IMR-90 (cell line): ENCODE data around the gene YTHDC2. TPM values are rescaled to one million over a fixed set of nuclear protein-coding genes. Genes with fewer than 3 reads are reported as not detected.
A peak's percentile ranks its signal among the peaks of the same experiment; 100 is the strongest.

ENCODE experiments used
- ATAC-seq: fragments of 200-7000 bp; cut with Tn5 transposase; 2 replicates; pipeline ENCODE4 v1.9.1; 2020; ENCODE audit warnings: low read depth, mild to moderate bottlenecking, moderate library complexity
- BruUV-seq: library from RNA; stranded (reverse); fragments of 400-500 nt; replicated peaks from 2 replicates; lab custom pipeline; 2021; lab: Mats Ljungman, UMichigan
- CTCF ChIA-PET: fragments of 300-600 bp; formaldehyde crosslinking; extraction: SDS; loops from one replicate; lab custom pipeline; 2021; ENCODE audit warnings: antibody characterized with exemption; lab: Yijun Ruan, JAX
- POLR2A ChIA-PET: fragments of 300-600 bp; sonication (Branson Sonifier 250); formaldehyde crosslinking; loops from one replicate; lab custom pipeline; 2022; ENCODE audit warnings: antibody characterized with exemption; ENCODE audit not compliant: unreplicated experiment; lab: Charles Lee
- DNase-seq: peaks from one replicate; pipeline ENCODE4 v3.0.0; 2013
- H2AFZ ChIP-seq: replicated peaks from 2 replicates; pipeline ENCODE3; 2013; ENCODE audit warnings: low read length, mild to moderate bottlenecking; ENCODE audit not compliant: poor library complexity
- H2AK5ac ChIP-seq: 2 replicates; pipeline ENCODE4 v1.6.1; 2013; ENCODE audit warnings: low read depth, low read length, inconsistent platforms
- H2AK9ac ChIP-seq: replicated peaks from 2 replicates; pipeline ENCODE3; 2013; ENCODE audit warnings: mild to moderate bottlenecking, low read depth, low read length, moderate library complexity; ENCODE audit not compliant: poor library complexity
- H2BK120ac ChIP-seq: 2 replicates; pipeline ENCODE4 v1.6.1; 2013; ENCODE audit warnings: low read depth, low read length, inconsistent platforms
- H2BK15ac ChIP-seq: 3 replicates; pipeline ENCODE4 v1.6.1; 2013; ENCODE audit warnings: low read depth, low read length, inconsistent platforms
- H2BK20ac ChIP-seq: 2 replicates; pipeline ENCODE4 v1.6.1; 2013; ENCODE audit warnings: low read depth, mild to moderate bottlenecking, inconsistent platforms, low read length, moderate library complexity
- H2BK5ac ChIP-seq: 2 replicates; pipeline ENCODE4 v1.6.1; 2013; ENCODE audit warnings: mild to moderate bottlenecking, low read depth, low read length, inconsistent platforms; ENCODE audit not compliant: poor library complexity, severe bottlenecking
- H3K14ac ChIP-seq: replicated peaks from 2 replicates; pipeline ENCODE4 v1.6.1; 2013; ENCODE audit warnings: low read depth, low read length, inconsistent platforms
- H3K18ac ChIP-seq: 2 replicates; pipeline ENCODE4 v1.6.1; 2013; ENCODE audit warnings: low read depth, low read length, control low read depth
- H3K23ac ChIP-seq: 2 replicates; pipeline ENCODE4 v1.6.1; 2013; ENCODE audit warnings: low read depth, low read length, inconsistent platforms
- H3K27ac ChIP-seq: 2 replicates; pipeline ENCODE4 v1.5.1; 2013; ENCODE audit warnings: mild to moderate bottlenecking, control low read depth, low read length; ENCODE audit not compliant: insufficient read depth
- H3K27me3 ChIP-seq: 2 replicates; pipeline ENCODE4 v1.6.1; 2013; ENCODE audit warnings: low read length; ENCODE audit not compliant: control insufficient read depth, insufficient read depth
- H3K36me3 ChIP-seq: 2 replicates; pipeline ENCODE4 v1.6.1; 2013; ENCODE audit warnings: low read length, mixed read lengths; ENCODE audit not compliant: control insufficient read depth, insufficient read depth
- H3K4ac ChIP-seq: 2 replicates; pipeline ENCODE4 v1.6.1; 2013; ENCODE audit warnings: low read depth, low read length, inconsistent platforms
- H3K4me1 ChIP-seq: 2 replicates; pipeline ENCODE4 v1.6.1; 2013; ENCODE audit warnings: low read length, mixed read lengths; ENCODE audit not compliant: control insufficient read depth, insufficient read depth
- H3K4me2 ChIP-seq: 2 replicates; pipeline ENCODE4 v1.6.1; 2013; ENCODE audit warnings: low read depth, mild to moderate bottlenecking, control low read depth, low read length, moderate library complexity
- H3K4me3 ChIP-seq: 2 replicates; pipeline ENCODE4 v1.5.1; 2013; ENCODE audit warnings: low read depth, mild to moderate bottlenecking, control low read depth, low read length, moderate library complexity; ENCODE audit not compliant: insufficient read depth
- H3K56ac ChIP-seq: 2 replicates; pipeline ENCODE4 v1.6.1; 2013; ENCODE audit warnings: low read length, inconsistent platforms; ENCODE audit not compliant: insufficient read depth; ENCODE audit errors: extremely low read depth
- H3K79me1 ChIP-seq, 2 experiments: 2 replicates each; pipeline ENCODE4 v1.6.1; 2013; ENCODE audit warnings: low read length in 2 of 2, inconsistent platforms in 1 of 2, low read depth in 1 of 2
- H3K9ac ChIP-seq: 2 replicates; pipeline ENCODE4 v1.6.1; 2013; ENCODE audit warnings: low read depth, low read length, control low read depth
- H3K9me1 ChIP-seq: 2 replicates; pipeline ENCODE4 v1.6.1; 2013; ENCODE audit warnings: low read length, inconsistent platforms; ENCODE audit not compliant: insufficient read depth
- H3K9me3 ChIP-seq: 2 replicates; pipeline ENCODE4 v1.6.1; 2013; ENCODE audit warnings: low read length; ENCODE audit not compliant: control insufficient read depth, insufficient read depth
- H4K20me1 ChIP-seq: 2 replicates; pipeline ENCODE4 v1.6.1; 2013; ENCODE audit warnings: low read length, inconsistent platforms; ENCODE audit not compliant: insufficient read depth
- H4K5ac ChIP-seq: 2 replicates; pipeline ENCODE4 v1.6.1; 2013; ENCODE audit warnings: mild to moderate bottlenecking, low read depth, low read length, control low read depth
- H4K8ac ChIP-seq, 2 experiments: 2 replicates each; pipeline ENCODE4 v1.6.1; 2013; ENCODE audit warnings: low read depth in 2 of 2, low read length in 2 of 2, control low read depth in 1 of 2, inconsistent platforms in 1 of 2
- H4K91ac ChIP-seq: 2 replicates; pipeline ENCODE4 v1.6.1; 2013; ENCODE audit warnings: low read depth, low read length, inconsistent platforms; ENCODE audit not compliant: insufficient read depth
- MAFK ChIP-seq: IDR thresholded peaks from 2 replicates; pipeline ENCODE4 v1.6.1; 2012; ENCODE audit warnings: low read depth, low read length, improper control_type of control experiment
- MXI1 ChIP-seq: IDR thresholded peaks from 2 replicates; pipeline ENCODE4 v1.6.1; 2012; ENCODE audit warnings: low read depth, mild to moderate bottlenecking, low read length, moderate library complexity, borderline replicate concordance
- NFE2L2 ChIP-seq: fragments of 150-350 bp; IDR thresholded peaks from 2 replicates; pipeline ENCODE4 v1.6.1; 2016; ENCODE audit warnings: low read depth, mild to moderate bottlenecking, low read length
- WGBS, 2 experiments: methylation state at CpG; one replicate each; pipeline versions ENCODE4 v1.1.5 to v1.1.7; 2013; ENCODE audit warnings: missing lambda C conversion rate in 2 of 2; ENCODE audit not compliant: insufficient read length in 1 of 2; ENCODE audit errors: extremely low coverage in 2 of 2; 5-methylcytosine and 5-hydroxymethylcytosine counted together
- dilution Hi-C: fragments of 300-500 bp; cut with HindIII; formaldehyde crosslinking; loops from one replicate; pipeline ENCODE4 v1.14.3; 2018; ENCODE audit warnings: low sequenced_read_pairs; ENCODE audit not compliant: unreplicated experiment
- in situ Hi-C: fragments of 300-500 bp; cut with MboI; formaldehyde crosslinking; loops from 3 replicates; pipeline ENCODE4 v1.14.3; 2019; ENCODE audit warnings: low sequenced_read_pairs, inconsistent platforms, mixed read lengths
- intact Hi-C: fragments of 100-400 bp; cut with micrococcal nuclease; formaldehyde crosslinking; loops from 2 replicates; pipeline ENCODE4 v1.10.0; 2022
- polyA plus RNA-seq, 3 experiments: library from polyadenylated mRNA; depleted of rRNA; stranded (reverse); fragments of >200 nt; gene quantifications; 2 replicates each; pipeline ENCODE4 v1.2.3, GENCODE V29; 2012; ENCODE audit warnings: low replicate concordance in 1 of 3
- total RNA-seq: library from RNA; depleted of rRNA; stranded (reverse); fragments of >200 nt; gene quantifications from 2 replicates; pipeline ENCODE4 v1.2.3, GENCODE V29; 2012

Gene YTHDC2
- total and polyA plus RNA-seq, 2 of the 4 experiments (the other 2 are of a cell fraction): 6.5 to 13.4 TPM

GRCh38 chr5:113531481-113532159, 18.1 kb downstream of the YTHDC2 start:
- dilution Hi-C loops: no loop called here
- Histone ChIP-seq H2BK120ac (no peak overlapping the region), H2BK20ac (no peak overlapping the region), H3K9me1 (no peaks in the 10 kb centered on the region), H3K36me3 (peaks cover 17% of the 10 kb centered on the region), H2BK5ac (peak overlapping the region; percentile 13), H3K23ac (no peak overlapping the region), H2AK5ac (no peak overlapping the region), H2AK9ac (no peak overlapping the region), H3K4me1 (peaks cover 2% of the 10 kb centered on the region), H3K9ac (no peak overlapping the region), H2BK15ac (no peak overlapping the region), H4K8ac (no peak overlapping the region), H3K14ac (no peak overlapping the region), H4K20me1 (no peaks in the 10 kb centered on the region; the same call in 1 of the 2 replicates), H3K4ac (no peak overlapping the region), H3K27ac (no peak overlapping the region), H2AFZ (no peak overlapping the region), H4K91ac (no peak overlapping the region), H3K4me2 (no peak overlapping the region), H3K4me3 (no peak overlapping the region), H3K18ac (no peak overlapping the region), H3K27me3 (no peaks in the 10 kb centered on the region), H3K79me1 (peaks cover 6 to 8% of the 10 kb centered on the region in 2 experiments; a peak in 3 of 4 replicates), H3K9me3 (peaks cover 7% of the 10 kb centered on the region), H3K56ac (no peak overlapping the region), H4K5ac (no peak overlapping the region)
- TF ChIP-seq MAFK (peak; percentile 85), NFE2L2 (peak; percentile 95), MXI1 (no peak)
- ATAC-seq: no peak
- in situ Hi-C loops: no loop called here
- no TSS peak for BruUV-seq
- intact Hi-C loops: no loop called here
- ChIA-PET POLR2A (no interaction called here), CTCF (interaction anchor here (0.6 kb wide), 1 partner anchor 13 kb away, joined by 4 read pairs; no protein-coding TSS in a partner anchor)
- no peak for DNase-seq
- WGBS, 2 experiments: no CpG with 5 or more reads among the region's 2 CpGs
